ENCODE measurements around the gene PBX3. TPM values are rescaled to one million over a fixed set of nuclear protein-coding genes. Genes with fewer than 3 reads are reported as not detected.

PBX3 gene
- total and polyA plus RNA-seq, 4 donors = 7.3 to 18.9 (median 11.1) TPM

- WGBS = 97% methylated on average over 4 of the region's 4 CpGs
- Histone ChIP-seq H3K4me1 (ENCODE audit: control insufficient read depth in 4 of 4, insufficient read depth in 4 of 4, low read length in 3 of 4) (no peaks in the 10 kb centered on the region), H3K36me3 (ENCODE audit: control insufficient read depth in 4 of 4, insufficient read depth in 3 of 4, low read depth in 1 of 4, low read length in 3 of 4) (peaks cover 0 to 3% (median 1%) of the 10 kb centered on the region in 4 donors), H3K4me3 (ENCODE audit: low read depth in 1 of 3, low read length in 3 of 3) (no peak overlapping the region), H3K27me3 (ENCODE audit: control insufficient read depth in 4 of 4, insufficient read depth in 4 of 4, low read length in 3 of 4) (no peaks in the 10 kb centered on the region), H3K27ac (ENCODE audit: low read depth in 1 of 2, low read length in 2 of 2) (no peak overlapping the region), H3K9me3 (ENCODE audit: control insufficient read depth in 4 of 4, low read length in 3 of 4) (no peaks in the 10 kb centered on the region), H3K9ac (ENCODE audit: low read depth in 1 of 2, low read length in 2 of 2) (no peak overlapping the region)
- no peak for DNase-seq (ENCODE audit: low spot score)
- TF ChIP-seq ZBTB33 (IDR thresholded peaks at IDR 0.05) = no peak
- TF ChIP-seq MAX (IDR thresholded peaks at IDR 0.05) = no peak
- no peak for TF ChIP-seq CTCF (IDR thresholded peaks at IDR 0.05; ENCODE audit: low read depth, low read length, missing input control)
- no peak for TF ChIP-seq EGR1 (IDR thresholded peaks at IDR 0.05; ENCODE audit: low read depth in 2 of 2)
- TF ChIP-seq REST (IDR thresholded peaks at IDR 0.05) = no peak
These were observed 184.0 kb downstream of the PBX3 start for GRCh38 chr9:125931211-125931610.

- no peaks in the 10 kb centered on the region for H3K9me3 ChIP-seq (ENCODE audit: control insufficient read depth in 4 of 4, low read length in 3 of 4)
- no peak overlapping the region for H3K27ac ChIP-seq (ENCODE audit: low read depth in 1 of 2, low read length in 2 of 2)
- H3K27me3 ChIP-seq (ENCODE audit: control insufficient read depth in 4 of 4, insufficient read depth in 4 of 4, low read length in 3 of 4) = no peaks in the 10 kb centered on the region
- no peak overlapping the region for H3K9ac ChIP-seq (ENCODE audit: low read depth in 1 of 2, low read length in 2 of 2)
- H3K4me3 ChIP-seq (ENCODE audit: low read depth in 1 of 3, low read length in 3 of 3) = no peak overlapping the region
- peaks cover 0 to 3% (median 1%) of the 10 kb centered on the region in 4 donors for H3K36me3 ChIP-seq (ENCODE audit: control insufficient read depth in 4 of 4, insufficient read depth in 3 of 4, low read depth in 1 of 4, low read length in 3 of 4)
- DNase-seq (ENCODE audit: low spot score) = no peak
- WGBS = 94% methylated on average over 5 of the region's 5 CpGs
- no peaks in the 10 kb centered on the region for H3K4me1 ChIP-seq (ENCODE audit: control insufficient read depth in 4 of 4, insufficient read depth in 4 of 4, low read length in 3 of 4)
- no peak for TF ChIP-seq HNF4G (IDR thresholded peaks at IDR 0.05)
- TF ChIP-seq SP1 (IDR thresholded peaks at IDR 0.05) = no peak
- TF ChIP-seq YY1 (IDR thresholded peaks at IDR 0.05) = no peak
- TF ChIP-seq CTCF (IDR thresholded peaks at IDR 0.05; ENCODE audit: low read depth, low read length, missing input control) = no peak
- no peak for TF ChIP-seq JUND (IDR thresholded peaks at IDR 0.05)
- TF ChIP-seq FOXA2 (IDR thresholded peaks at IDR 0.05) = no peak
- TF ChIP-seq ATF3 (IDR thresholded peaks at IDR 0.05) = no peak
- TF ChIP-seq EGR1 (IDR thresholded peaks at IDR 0.05; ENCODE audit: low read depth in 2 of 2) = no peak
- TF ChIP-seq ZBTB33 (IDR thresholded peaks at IDR 0.05) = no peak
- TF ChIP-seq TAF1 (conservative IDR thresholded peaks at IDR 0.05) = no peak
- TF ChIP-seq REST (IDR thresholded peaks at IDR 0.05) = no peak
- no peak for TF ChIP-seq RXRA (IDR thresholded peaks at IDR 0.05)
- no peak for TF ChIP-seq NR2F2 (IDR thresholded peaks at IDR 0.05)
- TF ChIP-seq HNF4A (conservative IDR thresholded peaks at IDR 0.05) = no peak
- TF ChIP-seq FOXA1 (IDR thresholded peaks at IDR 0.05) = no peak
These were observed 184.8 kb downstream of the PBX3 start for GRCh38 chr9:125932012-125932411.
